Neural progenitor cell (in vitro differentiated cells): Measurements from ENCODE around the gene RADIL. TPM values are rescaled to one million over a fixed set of nuclear protein-coding genes. Genes with fewer than 3 reads are reported as not detected.

Experiments used
- DNase-seq: peaks from one replicate; pipeline ENCODE4 v3.0.0-alpha.2; 2016; ENCODE audit warnings: low spot score
- H2AFZ ChIP-seq: fragments of 200-600 bp; sonication (generic); replicated peaks from 2 replicates; pipeline ENCODE4 v1.6.1; 2016; ENCODE audit warnings: antibody characterized with exemption
- H3F3A ChIP-seq: fragments of 200-600 bp; sonication (generic); 2 replicates; pipeline ENCODE4 v1.6.1; 2016; ENCODE audit warnings: antibody characterized with exemption, low read depth
- H3K27ac ChIP-seq: fragments of 200-600 bp; sonication (generic); 2 replicates; pipeline ENCODE4 v1.5.1; 2016; ENCODE audit warnings: mild to moderate bottlenecking
- H3K27me3 ChIP-seq: fragments of 200-600 bp; sonication (generic); 2 replicates; pipeline ENCODE4 v1.6.1; 2016; ENCODE audit warnings: mild to moderate bottlenecking, moderate library complexity
- H3K36me3 ChIP-seq: fragments of 200-600 bp; sonication (generic); 2 replicates; pipeline ENCODE4 v1.5.1; 2016
- H3K4me1 ChIP-seq: fragments of 200-600 bp; sonication (generic); 2 replicates; pipeline ENCODE4 v1.6.1; 2016; ENCODE audit warnings: mixed run types
- H3K4me2 ChIP-seq: fragments of 200-600 bp; sonication (generic); 2 replicates; pipeline ENCODE4 v1.6.1; 2016
- H3K4me3 ChIP-seq: fragments of 200-600 bp; sonication (generic); 2 replicates; pipeline ENCODE4 v1.5.1; 2016
- H3K79me2 ChIP-seq: fragments of 200-600 bp; sonication (generic); 2 replicates; pipeline ENCODE4 v1.6.1; 2016; ENCODE audit warnings: low read depth
- H3K9ac ChIP-seq: fragments of 200-600 bp; sonication (generic); 2 replicates; pipeline ENCODE4 v1.6.1; 2016
- H3K9me3 ChIP-seq: fragments of 200-600 bp; sonication (generic); 2 replicates; pipeline ENCODE4 v1.5.1; 2016; ENCODE audit warnings: low read depth
- H4K20me1 ChIP-seq: fragments of 200-600 bp; sonication (generic); 2 replicates; pipeline ENCODE4 v1.6.1; 2016; ENCODE audit warnings: low read depth
- H3K27ac Mint-ChIP-seq: 3 replicates; pipeline ENCODE4 v1.8.0; 2021; ENCODE audit warnings: mixed read lengths
- H3K27me3 Mint-ChIP-seq: 2 replicates; pipeline ENCODE4 v1.8.0; 2022; ENCODE audit warnings: low read depth, mild to moderate bottlenecking, inconsistent platforms, moderate library complexity, mixed read lengths; ENCODE audit not compliant: insufficient read depth
- H3K36me3 Mint-ChIP-seq: 3 replicates; pipeline ENCODE4 v1.8.0; 2021; ENCODE audit warnings: mixed read lengths
- H3K4me1 Mint-ChIP-seq: 3 replicates; pipeline ENCODE4 v1.8.0; 2021; ENCODE audit warnings: mixed read lengths
- H3K4me3 Mint-ChIP-seq: 3 replicates; pipeline ENCODE4 v1.8.0; 2021; ENCODE audit warnings: mild to moderate bottlenecking, moderate library complexity, mixed read lengths
- H3K9me3 Mint-ChIP-seq: 3 replicates; pipeline ENCODE4 v1.8.0; 2020; ENCODE audit warnings: mixed read lengths
- EZH2 ChIP-seq: fragments of 200-600 bp; sonication (generic); IDR thresholded peaks from 2 replicates; pipeline ENCODE4 v1.6.1; 2017; ENCODE audit warnings: antibody characterized with exemption, mild to moderate bottlenecking, moderate library complexity
- EZH2phosphoT487 ChIP-seq: fragments of 200-600 bp; sonication (generic); IDR thresholded peaks from 2 replicates; pipeline ENCODE4 v1.6.1; 2017; ENCODE audit warnings: antibody characterized with exemption
- total RNA-seq: library from RNA; depleted of rRNA; stranded (reverse); fragments of >200 nt; gene quantifications from 2 replicates; pipeline ENCODE4 v1.2.3, GENCODE V29; 2015; ENCODE audit warnings: low replicate concordance
- TF ChIP-seq, protein P1 (sequence below): fragments of 200-600 bp; sonication (generic); IDR thresholded peaks from 2 replicates; pipeline ENCODE4 v1.5.1; 2017; ENCODE audit warnings: antibody characterized with exemption, mild to moderate bottlenecking

The RADIL gene
- total RNA-seq, 1 donor from 2014 or later: 3.1 TPM

DNA sequence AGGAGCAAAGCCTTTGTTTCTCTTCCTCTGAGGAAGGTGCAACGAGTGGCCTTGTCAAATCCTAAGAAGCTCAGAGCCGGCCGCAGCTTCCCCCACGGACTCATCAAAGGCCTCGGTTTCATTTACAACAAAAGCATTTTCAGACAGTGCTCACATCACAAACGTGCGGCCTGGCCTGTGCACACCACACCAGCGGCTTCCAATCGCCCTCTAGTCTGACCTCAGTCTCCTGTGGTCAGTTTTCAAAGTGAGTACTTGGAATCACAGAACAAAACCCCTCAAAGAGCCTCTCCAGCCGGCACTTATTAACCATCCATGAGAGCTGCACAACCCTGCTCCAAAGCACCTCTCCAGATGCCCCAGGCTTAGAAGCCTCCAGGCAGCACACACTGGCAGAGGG lies 3.3 kb downstream of the RADIL start:
- Histone ChIP-seq H3K4me3 (no peak overlapping the region), H3K79me2 (no peaks in the 10 kb centered on the region), H2AFZ (no peak overlapping the region), H3K27ac (no peak overlapping the region), H3F3A (peaks cover 18% of the 10 kb centered on the region), H3K9me3 (no peaks in the 10 kb centered on the region), H3K9ac (no peak overlapping the region), H3K4me2 (no peak overlapping the region), H3K4me1 (peaks cover 5% of the 10 kb centered on the region), H3K36me3 (no peaks in the 10 kb centered on the region), H3K27me3 (peaks cover 17% of the 10 kb centered on the region), H4K20me1 (no peaks in the 10 kb centered on the region)
- peaks cover 35% of the 10 kb centered on the region for H3K4me1 Mint-ChIP-seq
- peaks cover 14% of the 10 kb centered on the region for H3K27me3 Mint-ChIP-seq
- DNase-seq: no peak
- peak overlapping the region; percentile 79 for H3K4me3 Mint-ChIP-seq
- peak overlapping the region; percentile 90 for H3K27ac Mint-ChIP-seq
- no peaks in the 10 kb centered on the region for H3K9me3 Mint-ChIP-seq
- TF ChIP-seq EZH2phosphoT487: no peak
- TF ChIP-seq, protein P1, sequence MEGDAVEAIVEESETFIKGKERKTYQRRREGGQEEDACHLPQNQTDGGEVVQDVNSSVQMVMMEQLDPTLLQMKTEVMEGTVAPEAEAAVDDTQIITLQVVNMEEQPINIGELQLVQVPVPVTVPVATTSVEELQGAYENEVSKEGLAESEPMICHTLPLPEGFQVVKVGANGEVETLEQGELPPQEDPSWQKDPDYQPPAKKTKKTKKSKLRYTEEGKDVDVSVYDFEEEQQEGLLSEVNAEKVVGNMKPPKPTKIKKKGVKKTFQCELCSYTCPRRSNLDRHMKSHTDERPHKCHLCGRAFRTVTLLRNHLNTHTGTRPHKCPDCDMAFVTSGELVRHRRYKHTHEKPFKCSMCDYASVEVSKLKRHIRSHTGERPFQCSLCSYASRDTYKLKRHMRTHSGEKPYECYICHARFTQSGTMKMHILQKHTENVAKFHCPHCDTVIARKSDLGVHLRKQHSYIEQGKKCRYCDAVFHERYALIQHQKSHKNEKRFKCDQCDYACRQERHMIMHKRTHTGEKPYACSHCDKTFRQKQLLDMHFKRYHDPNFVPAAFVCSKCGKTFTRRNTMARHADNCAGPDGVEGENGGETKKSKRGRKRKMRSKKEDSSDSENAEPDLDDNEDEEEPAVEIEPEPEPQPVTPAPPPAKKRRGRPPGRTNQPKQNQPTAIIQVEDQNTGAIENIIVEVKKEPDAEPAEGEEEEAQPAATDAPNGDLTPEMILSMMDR: no peak
- no peak for TF ChIP-seq EZH2
- peaks cover 6% of the 10 kb centered on the region for H3K36me3 Mint-ChIP-seq

DNA sequence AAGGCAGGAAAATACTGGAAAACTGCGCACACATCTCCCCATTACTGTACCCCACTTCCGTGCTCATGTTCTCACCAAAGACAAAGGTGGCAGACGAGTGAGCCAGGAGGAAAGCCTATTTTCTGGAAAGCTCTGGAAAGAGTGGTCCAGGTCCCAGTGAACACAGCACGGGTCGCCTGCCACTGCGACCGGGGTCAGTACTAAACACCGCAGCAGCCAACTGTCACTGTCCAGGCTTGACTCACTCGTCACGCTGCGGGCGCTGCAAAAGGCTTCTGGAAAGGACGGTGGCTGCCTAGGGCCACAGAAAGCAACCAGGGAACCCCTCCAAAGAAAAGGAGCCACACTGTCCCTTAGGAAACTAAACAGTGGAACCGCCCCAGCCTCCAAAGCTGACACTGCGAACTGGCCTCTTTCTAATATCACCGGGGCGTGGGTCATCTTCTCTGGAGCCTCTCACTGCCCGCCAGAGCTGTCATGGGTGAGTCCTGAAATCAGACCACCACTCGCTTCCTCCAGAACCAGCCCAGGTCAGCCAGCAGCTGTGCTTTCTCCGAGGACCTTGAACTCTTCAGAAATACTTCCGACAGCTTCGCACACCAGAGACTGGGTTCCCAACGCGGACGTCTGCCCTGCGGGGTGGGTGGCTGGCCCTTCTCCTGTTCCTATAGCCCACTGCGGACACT lies 4.0 kb downstream of the RADIL start:
- H3K36me3 Mint-ChIP-seq: peaks cover 6% of the 10 kb centered on the region
- H3K27me3 Mint-ChIP-seq: peaks cover 14% of the 10 kb centered on the region
- Histone ChIP-seq H3K27ac (no peak overlapping the region), H4K20me1 (no peaks in the 10 kb centered on the region), H3K4me2 (no peak overlapping the region), H3K79me2 (no peaks in the 10 kb centered on the region), H2AFZ (no peak overlapping the region), H3K4me3 (no peak overlapping the region), H3F3A (peaks cover 17% of the 10 kb centered on the region), H3K27me3 (peaks cover 17% of the 10 kb centered on the region), H3K36me3 (no peaks in the 10 kb centered on the region), H3K9me3 (no peaks in the 10 kb centered on the region), H3K4me1 (peaks cover 5% of the 10 kb centered on the region), H3K9ac (no peak overlapping the region)
- H3K27ac Mint-ChIP-seq: peak overlapping the region; percentile 90
- H3K4me1 Mint-ChIP-seq: peaks cover 35% of the 10 kb centered on the region
- H3K4me3 Mint-ChIP-seq: peak overlapping the region; percentile 79
- DNase-seq: no peak
- H3K9me3 Mint-ChIP-seq: no peaks in the 10 kb centered on the region
- TF ChIP-seq, protein P1: no peak
- no peak for TF ChIP-seq EZH2
- TF ChIP-seq EZH2phosphoT487: no peak

DNA sequence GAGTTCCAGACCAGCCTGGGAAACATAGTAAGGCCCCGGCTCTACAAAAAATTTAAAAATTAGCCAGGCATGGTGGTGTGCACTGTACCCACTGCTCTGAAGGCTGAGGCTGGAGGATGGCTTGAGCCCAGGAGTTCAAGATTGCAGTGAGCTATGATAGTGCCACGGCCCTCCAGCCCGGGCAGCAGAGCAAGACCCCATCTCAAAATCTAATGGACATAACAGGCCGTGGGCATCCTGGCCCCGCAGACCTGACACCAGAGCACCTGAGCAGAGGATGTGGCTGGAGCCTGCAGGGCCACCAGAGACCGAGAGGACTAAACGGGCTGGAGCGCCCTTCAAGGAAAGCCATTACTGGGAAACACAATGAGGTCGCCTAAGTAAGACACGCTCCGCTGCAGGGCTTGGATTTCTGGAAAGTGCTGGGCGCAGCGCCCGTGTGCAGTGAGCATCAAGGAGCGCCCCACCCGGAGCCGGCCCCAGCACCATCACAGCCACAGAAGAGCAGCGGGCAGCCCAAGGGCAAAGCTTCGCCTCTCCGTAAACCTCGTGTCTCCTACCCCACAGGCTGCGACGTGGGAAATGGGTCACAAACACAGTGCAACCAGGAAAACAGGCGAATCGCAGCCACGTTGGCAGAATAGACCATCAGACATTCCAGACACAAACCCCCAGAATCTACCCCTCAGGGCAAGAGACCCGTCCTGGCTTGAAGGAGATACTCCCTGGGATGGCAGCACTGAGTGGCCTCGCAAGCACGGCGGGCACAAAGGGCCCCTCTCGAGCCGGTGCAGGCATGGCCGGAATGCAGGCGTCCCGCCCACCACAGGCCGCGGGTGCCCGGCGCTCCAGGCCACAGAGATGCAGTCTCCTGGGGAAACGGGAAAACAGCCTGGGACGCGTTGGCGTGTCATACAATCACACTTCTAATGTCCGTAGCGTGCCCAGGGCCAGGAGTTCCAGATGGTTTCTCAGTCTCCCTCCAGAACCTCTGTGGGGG lies 4.9 kb downstream of the RADIL start:
- no peak overlapping the region for H3K4me3 ChIP-seq
- no peak for DNase-seq
- H3K27ac ChIP-seq: no peak overlapping the region
- H2AFZ ChIP-seq: no peak overlapping the region
- H3K27ac Mint-ChIP-seq: peak overlapping the region; percentile 90
- peak overlapping the region; percentile 33 for H3K4me3 Mint-ChIP-seq
- H3K36me3 ChIP-seq: no peaks in the 10 kb centered on the region
- H3K4me1 Mint-ChIP-seq: peaks cover 35% of the 10 kb centered on the region
- H3K9me3 Mint-ChIP-seq: no peaks in the 10 kb centered on the region
- H3K9me3 ChIP-seq: no peaks in the 10 kb centered on the region
- peaks cover 6% of the 10 kb centered on the region for H3K36me3 Mint-ChIP-seq
- H3K27me3 ChIP-seq: peaks cover 17% of the 10 kb centered on the region
- no peak overlapping the region for H3K4me2 ChIP-seq
- peaks cover 14% of the 10 kb centered on the region for H3F3A ChIP-seq
- H3K27me3 Mint-ChIP-seq: peaks cover 14% of the 10 kb centered on the region
- no peak overlapping the region for H3K9ac ChIP-seq
- no peak for TF ChIP-seq EZH2
- no peak for TF ChIP-seq EZH2phosphoT487
- TF ChIP-seq, protein P1: no peak
- H4K20me1 ChIP-seq: no peaks in the 10 kb centered on the region
- no peaks in the 10 kb centered on the region for H3K79me2 ChIP-seq
- peaks cover 5% of the 10 kb centered on the region for H3K4me1 ChIP-seq
